HFF-Myc (cell line): ENCODE results near the gene SAMD3.
"Not testable (repeated sequence)": the region's sequence is repeated elsewhere in the genome, so short reads cannot be mapped to it uniquely, and the experiment has no call there.

Experiments used
- DNase-seq: peaks from one replicate; pipeline ENCODE4 v3.0.0-alpha.2; 2011; ENCODE audit warnings: low read depth; ENCODE audit errors: extremely low read depth
- H3K4me3 ChIP-seq: replicated peaks from 2 replicates; pipeline ENCODE4 v1.5.1; 2011; ENCODE audit warnings: low read depth, mild to moderate bottlenecking, control low read depth, low read length
- CTCF ChIP-seq: IDR thresholded peaks from 2 replicates; pipeline ENCODE4 v1.5.1; 2012; ENCODE audit warnings: mild to moderate bottlenecking, low read depth, low read length, control low read depth; ENCODE audit errors: missing control alignments

Gene SAMD3

GRCh38 chr6:130129762-130130246 lies 92.9 kb downstream of the SAMD3 start:
- no peak for DNase-seq
- no peak overlapping the region for H3K4me3 ChIP-seq
- TF ChIP-seq CTCF: no peak

GRCh38 chr6:130128326-130128725 lies 94.4 kb downstream of the SAMD3 start:
- no peak for DNase-seq
- TF ChIP-seq CTCF: no peak
- no peak overlapping the region for H3K4me3 ChIP-seq

- no peak for TF ChIP-seq CTCF
- no peak overlapping the region for H3K4me3 ChIP-seq
- no peak for DNase-seq
Observed at GRCh38 chr6:130127195-130127594, 95.6 kb downstream of the SAMD3 start.

- DNase-seq: no peak
- no peak overlapping the region for H3K4me3 ChIP-seq
- TF ChIP-seq CTCF: no peak
Observed at GRCh38 chr6:130122243-130122642, 100.5 kb downstream of the SAMD3 start.

GRCh38 chr6:130120731-130121130 lies 102.0 kb downstream of the SAMD3 start:
- no peak for DNase-seq
- H3K4me3 ChIP-seq: no peak overlapping the region
- TF ChIP-seq CTCF: no peak

GRCh38 chr6:130119211-130119610 lies 103.5 kb downstream of the SAMD3 start:
- no peak overlapping the region for H3K4me3 ChIP-seq
- DNase-seq: no peak
- no peak for TF ChIP-seq CTCF

- no peak overlapping the region for H3K4me3 ChIP-seq
- no peak for DNase-seq
- TF ChIP-seq CTCF: no peak
Observed at GRCh38 chr6:130118236-130118635, 104.5 kb downstream of the SAMD3 start.

- H3K4me3 ChIP-seq, DNase-seq: not testable (repeated sequence)
Observed at GRCh38 chr6:130117187-130117701, 105.5 kb downstream of the SAMD3 start.
